ENCODE results near the gene VIL1.
A peak's percentile ranks its signal among the peaks of the same experiment; 100 is the strongest.

Gene VIL1

DNA sequence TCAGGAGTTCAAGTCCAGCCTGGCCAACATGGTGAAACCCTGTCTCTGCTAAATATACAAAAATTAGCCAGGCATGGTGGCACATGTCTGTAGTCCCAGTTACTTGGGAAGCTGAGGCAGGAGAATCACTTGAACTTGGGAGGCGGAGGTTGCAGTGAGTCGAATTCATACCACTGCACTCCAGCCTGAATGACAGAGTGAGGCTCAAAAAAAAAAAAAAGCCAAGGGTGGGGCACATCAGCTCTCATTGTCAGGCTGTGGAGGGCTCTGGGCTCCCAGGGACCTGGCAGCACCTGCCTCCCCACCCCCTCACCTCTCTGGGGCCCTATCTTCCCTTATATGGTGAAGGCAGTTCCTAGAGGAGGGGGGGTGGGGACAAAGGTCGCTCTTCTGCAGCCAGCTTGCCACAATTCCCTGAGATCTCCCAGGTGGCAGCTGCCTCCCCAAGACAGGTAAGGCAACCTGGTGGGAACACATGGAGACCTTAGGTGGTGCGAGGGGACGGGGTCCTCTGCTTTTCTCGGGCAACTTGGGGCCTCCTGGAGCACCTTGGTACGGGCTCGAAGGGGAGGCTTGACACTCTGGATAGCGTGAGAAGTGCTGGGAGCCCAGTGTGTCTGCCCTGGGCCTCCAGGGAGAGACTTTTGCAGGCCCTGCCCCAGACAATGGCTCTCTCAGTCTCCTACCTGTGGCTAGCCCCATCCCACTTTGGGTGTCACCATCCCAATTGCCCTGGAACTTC lies at the start of gene VIL1:
Gene VIL1 (plus strand): TSS at position 407 of the 742 bp plus-strand sequence. CDS start 4,656 bp downstream, outside the sequence.
- Histone ChIP-seq H3K4me1 (ENCODE audit: control insufficient read depth, insufficient read depth, low read length) (peaks cover 32% of the 10 kb centered on the region), H3K9ac (ENCODE audit: low read length) (peak within 1 kb of the TSS; percentile 70), H3K4me3 (ENCODE audit: low read length) (peak within 1 kb of the TSS; percentile 71), H3K27me3 (ENCODE audit: control insufficient read depth, insufficient read depth, low read length) (no peaks in the 10 kb centered on the region), H3K36me3 (ENCODE audit: control insufficient read depth, insufficient read depth, low read length) (no peaks in the 10 kb centered on the region), H3K9me3 (ENCODE audit: control insufficient read depth, low read length) (no peaks in the 10 kb centered on the region)

DNA sequence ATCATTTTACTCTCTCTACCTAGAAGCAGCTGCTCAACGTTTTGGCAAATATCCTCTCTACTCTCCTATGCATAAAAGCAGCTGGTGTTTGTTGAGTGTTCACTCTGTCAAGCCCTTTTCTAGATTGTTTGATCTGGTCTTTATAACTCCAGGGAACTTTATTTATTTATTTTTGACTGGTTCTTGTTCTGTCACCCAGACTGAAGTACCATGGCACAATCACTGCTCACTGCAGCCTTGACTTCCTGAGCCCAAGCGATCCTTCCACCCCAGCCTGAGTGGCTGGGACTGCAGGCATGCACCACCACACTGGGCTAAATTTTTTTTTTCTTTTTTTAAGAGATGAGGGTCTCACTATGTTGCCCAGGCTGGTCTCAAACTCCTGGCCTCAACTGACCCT lies 49.6 kb upstream of the VIL1 start:
- H3K9ac ChIP-seq (ENCODE audit: low read length): no peak overlapping the region
- H3K4me1 ChIP-seq (ENCODE audit: control insufficient read depth, insufficient read depth, low read length): peaks cover 6% of the 10 kb centered on the region
- H3K9me3 ChIP-seq (ENCODE audit: control insufficient read depth, low read length): no peaks in the 10 kb centered on the region
- no peaks in the 10 kb centered on the region for H3K27me3 ChIP-seq (ENCODE audit: control insufficient read depth, insufficient read depth, low read length)
- H3K36me3 ChIP-seq (ENCODE audit: control insufficient read depth, insufficient read depth, low read length): no peaks in the 10 kb centered on the region
- no peak overlapping the region for H3K4me3 ChIP-seq (ENCODE audit: low read length)

DNA sequence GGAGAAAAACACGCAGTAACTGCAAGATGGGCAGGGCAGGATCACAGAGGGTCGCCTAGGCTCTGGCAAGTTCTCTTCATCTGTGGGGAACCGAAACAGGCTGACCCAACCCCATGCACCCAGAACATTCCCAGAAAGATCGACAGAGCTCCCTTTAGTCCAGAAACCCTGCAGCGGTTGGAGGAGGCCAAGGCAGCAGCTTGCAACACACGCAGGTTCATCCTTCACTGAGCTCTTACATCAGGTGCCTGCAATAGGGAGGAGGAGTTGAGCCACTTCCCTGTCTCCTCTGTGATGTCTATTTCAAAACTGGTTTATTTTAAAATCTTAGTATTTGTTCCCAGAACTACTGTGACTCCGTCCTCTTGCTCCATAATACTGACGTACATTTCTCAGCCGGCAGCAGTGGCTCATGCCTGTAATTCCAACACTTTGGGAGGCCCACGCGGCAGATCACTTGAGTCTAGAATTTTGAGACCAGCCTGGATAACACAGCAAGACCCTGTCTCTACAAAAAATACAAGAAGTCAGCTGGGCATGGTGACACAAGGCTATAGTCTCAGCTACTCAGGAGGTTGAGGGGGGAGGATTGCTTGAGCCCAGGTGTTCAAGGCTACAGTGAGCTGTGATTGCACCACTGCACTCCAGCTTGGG lies 48.4 kb upstream of the VIL1 start:
- Histone ChIP-seq H3K36me3 (ENCODE audit: control insufficient read depth, insufficient read depth, low read length) (no peaks in the 10 kb centered on the region), H3K4me1 (ENCODE audit: control insufficient read depth, insufficient read depth, low read length) (peaks cover 6% of the 10 kb centered on the region), H3K27me3 (ENCODE audit: control insufficient read depth, insufficient read depth, low read length) (no peaks in the 10 kb centered on the region), H3K9ac (ENCODE audit: low read length) (no peak overlapping the region), H3K4me3 (ENCODE audit: low read length) (no peak overlapping the region), H3K9me3 (ENCODE audit: control insufficient read depth, low read length) (no peaks in the 10 kb centered on the region)

DNA sequence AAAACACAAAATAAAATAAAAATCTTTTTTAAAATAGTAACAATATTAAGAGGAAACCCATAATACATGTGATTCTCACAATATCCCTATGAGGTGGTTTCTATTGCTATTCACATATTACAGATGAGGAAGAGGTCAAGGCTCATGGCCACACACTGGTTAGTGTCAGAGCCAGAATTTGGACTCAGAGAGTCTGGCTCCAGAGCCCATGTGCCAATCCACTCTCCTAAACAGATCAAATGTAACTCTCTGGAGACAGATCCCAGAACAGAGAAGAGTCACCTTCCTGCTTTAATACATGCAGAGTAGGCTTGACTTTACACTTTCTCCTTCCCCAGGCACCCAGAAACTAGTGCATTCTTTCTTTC lies 47.0 kb upstream of the VIL1 start:
- Histone ChIP-seq H3K4me3 (ENCODE audit: low read length) (no peak overlapping the region), H3K9me3 (ENCODE audit: control insufficient read depth, low read length) (no peaks in the 10 kb centered on the region), H3K4me1 (ENCODE audit: control insufficient read depth, insufficient read depth, low read length) (peaks cover 4% of the 10 kb centered on the region), H3K36me3 (ENCODE audit: control insufficient read depth, insufficient read depth, low read length) (no peaks in the 10 kb centered on the region), H3K9ac (ENCODE audit: low read length) (no peak overlapping the region), H3K27me3 (ENCODE audit: control insufficient read depth, insufficient read depth, low read length) (no peaks in the 10 kb centered on the region)

DNA sequence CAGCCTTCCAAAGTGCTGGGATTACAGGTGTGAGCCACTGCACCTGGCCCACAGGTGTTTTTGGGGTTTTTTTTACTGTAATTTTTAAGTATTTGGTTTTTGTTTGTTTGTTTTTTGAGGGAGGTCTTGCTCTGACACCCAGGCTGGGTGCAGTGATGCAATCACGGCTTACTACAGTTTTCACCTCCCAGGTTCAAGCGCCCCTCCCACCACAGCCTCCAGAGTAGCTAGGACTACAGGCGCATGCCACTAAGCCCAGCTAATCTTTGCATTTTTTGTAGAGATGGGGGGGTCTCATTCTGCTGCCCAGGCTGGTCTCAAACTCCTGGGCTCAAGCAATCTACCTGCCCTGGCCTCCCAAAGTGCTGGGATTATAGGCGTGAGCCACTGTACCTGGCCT lies 44.1 kb upstream of the VIL1 start:
- Histone ChIP-seq H3K27me3 (ENCODE audit: control insufficient read depth, insufficient read depth, low read length) (no peaks in the 10 kb centered on the region), H3K36me3 (ENCODE audit: control insufficient read depth, insufficient read depth, low read length) (no peaks in the 10 kb centered on the region), H3K4me3 (ENCODE audit: low read length) (no peak overlapping the region), H3K4me1 (ENCODE audit: control insufficient read depth, insufficient read depth, low read length) (no peaks in the 10 kb centered on the region), H3K9me3 (ENCODE audit: control insufficient read depth, low read length) (no peaks in the 10 kb centered on the region), H3K9ac (ENCODE audit: low read length) (no peak overlapping the region)

DNA sequence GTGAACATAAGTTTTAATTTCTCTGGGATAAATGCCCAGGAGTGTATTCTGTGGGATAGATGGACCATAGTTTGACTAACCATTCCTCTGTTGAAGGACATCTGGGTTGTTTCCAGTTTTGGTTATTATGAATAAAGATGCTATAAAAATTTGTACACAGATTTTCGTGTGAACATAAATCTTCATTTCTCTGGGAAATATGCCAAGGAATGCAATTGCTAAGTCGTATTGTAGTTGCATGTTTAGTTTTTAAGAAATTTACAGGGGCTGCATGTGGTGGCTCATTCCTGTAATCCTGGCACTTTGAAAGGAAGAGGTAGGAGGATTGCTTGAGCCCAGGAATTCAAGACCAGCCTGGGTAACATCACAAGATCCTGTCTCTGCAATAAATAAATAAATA lies 43.7 kb upstream of the VIL1 start:
- H3K4me3 ChIP-seq (ENCODE audit: low read length): no peak overlapping the region
- H3K9me3 ChIP-seq (ENCODE audit: control insufficient read depth, low read length): no peaks in the 10 kb centered on the region
- H3K4me1 ChIP-seq (ENCODE audit: control insufficient read depth, insufficient read depth, low read length): no peaks in the 10 kb centered on the region
- H3K9ac ChIP-seq (ENCODE audit: low read length): no peak overlapping the region
- no peaks in the 10 kb centered on the region for H3K27me3 ChIP-seq (ENCODE audit: control insufficient read depth, insufficient read depth, low read length)
- no peaks in the 10 kb centered on the region for H3K36me3 ChIP-seq (ENCODE audit: control insufficient read depth, insufficient read depth, low read length)

DNA sequence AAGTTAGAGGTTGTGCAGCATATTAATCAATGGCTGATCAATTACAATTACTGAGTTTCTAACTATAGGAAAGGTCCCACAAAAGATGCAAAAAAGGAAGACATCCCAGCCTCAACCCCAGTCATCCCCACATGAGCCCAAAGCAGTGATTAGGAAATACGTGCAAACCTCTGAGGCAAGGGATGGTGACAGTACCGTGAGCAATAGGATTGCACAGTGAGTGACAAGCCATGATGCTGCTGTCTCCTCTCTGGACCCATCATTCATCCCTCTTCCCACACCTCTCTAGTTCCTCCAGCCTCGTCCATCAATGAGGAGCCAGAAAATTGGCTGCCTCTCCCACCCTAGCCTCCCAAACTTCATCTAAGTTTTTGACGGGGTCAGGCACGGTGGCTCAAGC lies 40.9 kb upstream of the VIL1 start:
- Histone ChIP-seq H3K4me3 (ENCODE audit: low read length) (no peak overlapping the region), H3K36me3 (ENCODE audit: control insufficient read depth, insufficient read depth, low read length) (no peaks in the 10 kb centered on the region), H3K9me3 (ENCODE audit: control insufficient read depth, low read length) (no peaks in the 10 kb centered on the region), H3K9ac (ENCODE audit: low read length) (no peak overlapping the region), H3K4me1 (ENCODE audit: control insufficient read depth, insufficient read depth, low read length) (peaks cover 8% of the 10 kb centered on the region), H3K27me3 (ENCODE audit: control insufficient read depth, insufficient read depth, low read length) (peaks cover 6% of the 10 kb centered on the region)

DNA sequence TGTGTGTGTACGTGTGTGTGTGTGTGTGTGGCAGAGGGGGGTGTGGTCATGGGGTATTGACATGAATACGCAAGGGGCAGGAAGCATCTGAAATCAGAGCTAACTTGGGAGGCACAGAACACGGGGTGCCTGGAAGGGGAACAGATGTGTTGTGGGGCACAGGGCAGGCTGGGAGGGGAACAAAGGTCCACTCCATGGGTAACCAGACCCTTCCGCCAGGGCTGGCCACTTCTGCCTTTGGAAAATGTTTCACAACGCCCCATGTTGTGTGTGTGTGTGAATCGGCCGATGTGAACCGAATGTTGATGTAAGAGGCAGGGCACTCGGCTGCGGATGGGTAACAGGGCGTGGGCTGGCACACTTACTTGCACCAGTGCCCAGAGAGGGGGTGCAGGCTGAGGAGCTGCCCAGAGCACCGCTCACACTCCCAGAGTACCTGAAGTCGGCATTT lies 37.0 kb upstream of the VIL1 start, which contains the start of gene SLC11A1:
Gene SLC11A1 (plus strand): TSS at position 358 of the 451 bp plus-strand sequence. CDS start 96 bp downstream, outside the sequence.
- Histone ChIP-seq H3K4me3 (ENCODE audit: low read length) (no peak within 1 kb of the TSS), H3K27me3 (ENCODE audit: control insufficient read depth, insufficient read depth, low read length) (peaks cover 6% of the 10 kb centered on the region), H3K36me3 (ENCODE audit: control insufficient read depth, insufficient read depth, low read length) (no peaks in the 10 kb centered on the region), H3K9me3 (ENCODE audit: control insufficient read depth, low read length) (no peaks in the 10 kb centered on the region), H3K4me1 (ENCODE audit: control insufficient read depth, insufficient read depth, low read length) (peaks cover 11% of the 10 kb centered on the region), H3K9ac (ENCODE audit: low read length) (peak within 1 kb of the TSS; percentile 50)

DNA sequence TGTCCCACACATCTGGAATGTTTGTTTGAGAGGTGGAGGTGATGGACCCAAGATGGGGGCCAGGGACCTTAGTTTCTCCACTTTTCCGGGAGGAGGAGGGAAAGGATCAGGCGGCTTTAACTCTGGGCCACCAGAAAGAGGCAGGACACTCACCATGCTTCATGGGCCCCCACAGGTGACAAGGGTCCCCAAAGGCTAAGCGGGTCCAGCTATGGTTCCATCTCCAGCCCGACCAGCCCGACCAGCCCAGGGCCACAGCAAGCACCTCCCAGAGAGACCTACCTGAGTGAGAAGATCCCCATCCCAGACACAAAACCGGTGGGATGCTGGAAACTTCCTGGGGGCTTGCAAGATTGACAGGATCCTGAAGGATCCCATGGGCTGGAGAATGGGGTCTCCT lies 36.1 kb upstream of the VIL1 start:
- H3K9me3 ChIP-seq (ENCODE audit: control insufficient read depth, low read length): no peaks in the 10 kb centered on the region
- H3K9ac ChIP-seq (ENCODE audit: low read length): peak overlapping the region; percentile 50
- peaks cover 16% of the 10 kb centered on the region for H3K4me1 ChIP-seq (ENCODE audit: control insufficient read depth, insufficient read depth, low read length)
- peaks cover 6% of the 10 kb centered on the region for H3K27me3 ChIP-seq (ENCODE audit: control insufficient read depth, insufficient read depth, low read length)
- no peak overlapping the region for H3K4me3 ChIP-seq (ENCODE audit: low read length)
- H3K36me3 ChIP-seq (ENCODE audit: control insufficient read depth, insufficient read depth, low read length): no peaks in the 10 kb centered on the region

DNA sequence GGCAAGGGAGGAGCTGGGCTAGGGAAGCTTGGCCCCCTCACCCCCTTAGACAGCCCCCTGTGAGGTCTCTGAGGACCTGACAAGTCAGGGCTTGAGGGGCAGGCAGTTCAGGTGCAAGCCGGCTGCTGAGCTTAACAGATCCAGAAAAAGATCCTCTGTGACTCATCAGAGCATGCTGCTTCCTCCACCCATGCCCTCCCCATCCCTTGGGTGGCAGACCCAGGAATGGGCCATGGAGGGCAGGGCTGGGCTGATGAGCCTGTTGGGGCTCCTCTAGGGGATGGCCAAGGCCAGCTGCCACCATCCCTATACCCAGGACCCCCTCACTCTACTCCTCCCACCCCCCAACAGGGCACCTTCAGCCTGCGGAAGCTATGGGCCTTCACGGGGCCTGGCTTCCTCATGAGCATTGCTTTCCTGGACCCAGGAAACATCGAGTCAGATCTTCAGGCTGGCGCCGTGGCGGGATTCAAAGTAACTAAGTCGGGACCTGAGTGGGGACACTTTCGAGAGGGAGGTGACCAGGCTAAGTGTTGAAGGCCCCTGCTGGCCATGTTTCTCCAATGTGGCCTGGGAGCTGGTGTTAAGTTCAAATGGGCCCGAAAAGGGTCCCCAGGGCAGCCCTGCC lies 34.9 kb upstream of the VIL1 start:
- peaks cover 19% of the 10 kb centered on the region for H3K4me1 ChIP-seq (ENCODE audit: control insufficient read depth, insufficient read depth, low read length)
- H3K36me3 ChIP-seq (ENCODE audit: control insufficient read depth, insufficient read depth, low read length): no peaks in the 10 kb centered on the region
- no peak overlapping the region for H3K4me3 ChIP-seq (ENCODE audit: low read length)
- H3K9me3 ChIP-seq (ENCODE audit: control insufficient read depth, low read length): no peaks in the 10 kb centered on the region
- no peak overlapping the region for H3K9ac ChIP-seq (ENCODE audit: low read length)
- peaks cover 6% of the 10 kb centered on the region for H3K27me3 ChIP-seq (ENCODE audit: control insufficient read depth, insufficient read depth, low read length)

DNA sequence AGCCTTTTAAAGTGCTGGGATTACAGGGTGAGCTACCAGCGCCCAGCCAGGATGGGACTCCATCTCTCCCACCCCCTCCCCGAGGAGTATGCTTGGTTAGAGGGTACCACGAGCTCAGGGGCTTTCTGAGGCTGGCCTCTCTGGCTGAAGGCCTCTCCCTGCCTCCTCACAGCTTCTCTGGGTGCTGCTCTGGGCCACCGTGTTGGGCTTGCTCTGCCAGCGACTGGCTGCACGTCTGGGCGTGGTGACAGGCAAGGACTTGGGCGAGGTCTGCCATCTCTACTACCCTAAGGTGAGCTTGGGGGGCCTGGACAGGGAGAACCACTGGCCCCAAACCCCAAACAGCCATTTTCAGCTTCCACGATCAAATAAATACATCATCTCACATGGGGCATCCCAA lies 33.9 kb upstream of the VIL1 start:
- no peaks in the 10 kb centered on the region for H3K9me3 ChIP-seq (ENCODE audit: control insufficient read depth, low read length)
- no peaks in the 10 kb centered on the region for H3K36me3 ChIP-seq (ENCODE audit: control insufficient read depth, insufficient read depth, low read length)
- no peak overlapping the region for H3K4me3 ChIP-seq (ENCODE audit: low read length)
- no peak overlapping the region for H3K9ac ChIP-seq (ENCODE audit: low read length)
- peaks cover 19% of the 10 kb centered on the region for H3K4me1 ChIP-seq (ENCODE audit: control insufficient read depth, insufficient read depth, low read length)
- peaks cover 6% of the 10 kb centered on the region for H3K27me3 ChIP-seq (ENCODE audit: control insufficient read depth, insufficient read depth, low read length)

All from mucosa of stomach (tissue), 1 donor.